Measurements from ENCODE around the gene ENTPD2.

ENTPD2 gene

GRCh38 chr9:137079401-137079787, 25.5 kb upstream of the ENTPD2 start:
- DNase-seq (ENCODE audit: low read depth), result no peak

DNA sequence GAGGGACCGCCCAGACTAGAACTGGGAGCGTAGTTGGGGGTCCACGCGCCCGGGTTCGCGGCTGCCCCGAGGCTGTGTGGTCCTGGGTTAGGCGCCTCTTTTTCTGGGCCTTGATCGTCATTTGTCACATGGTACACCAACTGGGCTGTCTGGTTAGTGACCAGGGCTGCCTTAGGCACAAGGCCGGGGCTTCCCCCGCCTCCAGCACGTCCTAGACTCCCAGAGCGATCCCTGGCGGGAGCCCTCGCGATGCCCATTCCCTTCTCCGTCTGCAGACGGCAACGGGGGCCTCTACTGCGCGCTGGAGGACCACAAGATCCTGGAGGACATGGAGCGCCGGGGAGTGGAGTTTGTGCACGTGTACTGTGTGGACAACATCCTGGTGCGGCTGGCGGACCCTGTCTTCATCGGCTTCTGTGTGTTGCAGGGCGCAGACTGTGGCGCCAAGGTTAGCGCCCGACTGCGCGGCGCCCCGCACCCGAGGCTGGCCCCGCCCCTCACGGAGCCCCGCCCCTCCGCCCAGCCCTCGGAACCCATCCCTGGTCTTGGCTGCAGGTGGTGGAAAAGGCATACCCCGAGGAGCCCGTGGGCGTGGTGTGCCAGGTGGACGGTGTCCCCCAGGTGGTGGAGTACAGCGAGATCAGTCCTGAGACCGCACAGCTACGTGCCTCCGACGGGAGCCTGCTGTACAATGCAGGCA, 25.0 kb upstream of the ENTPD2 start:
- no peak for DNase-seq (ENCODE audit: low read depth)

DNA sequence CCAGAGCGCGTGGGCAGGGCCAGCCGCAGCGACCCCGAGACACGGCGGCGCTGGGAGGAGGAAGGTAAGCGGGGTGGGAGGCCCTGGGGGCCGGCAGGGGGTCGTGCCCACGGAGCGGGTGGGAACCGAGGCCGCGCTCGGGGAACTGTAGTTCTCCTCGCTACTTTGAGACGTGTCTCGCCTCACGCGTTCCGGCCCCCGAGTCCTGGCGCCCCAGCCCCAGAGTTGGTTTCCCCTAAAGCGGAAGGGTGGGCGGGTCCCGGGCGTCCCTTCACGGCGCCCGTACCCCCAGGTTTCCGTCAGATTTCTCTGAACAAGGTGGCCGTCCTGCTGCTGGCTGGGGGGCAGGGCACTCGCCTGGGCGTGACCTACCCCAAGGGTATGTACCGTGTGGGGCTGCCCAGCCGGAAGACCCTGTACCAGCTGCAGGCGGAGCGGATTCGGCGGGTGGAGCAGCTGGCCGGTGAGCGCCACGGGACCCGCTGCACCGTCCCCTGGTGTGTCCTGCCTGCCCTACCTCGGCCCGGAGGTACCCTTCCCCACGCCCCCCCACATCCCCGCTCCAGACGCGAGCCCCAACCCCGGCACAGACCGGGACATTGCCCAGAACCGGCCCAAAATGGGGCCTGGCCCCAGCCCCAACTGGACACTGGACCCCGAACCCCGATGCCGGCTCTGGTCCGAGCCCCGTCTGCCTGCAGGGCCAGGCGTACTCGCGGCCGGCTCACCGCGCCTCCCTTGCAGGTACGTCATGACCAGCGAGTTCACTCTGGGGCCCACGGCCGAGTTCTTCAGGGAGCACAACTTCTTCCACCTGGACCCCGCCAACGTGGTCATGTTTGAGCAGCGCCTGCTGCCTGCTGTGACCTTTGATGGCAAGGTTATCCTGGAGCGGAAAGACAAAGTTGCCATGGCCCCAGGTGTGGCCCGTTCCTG, 24.2 kb upstream of the ENTPD2 start:
- DNase-seq (ENCODE audit: low read depth), result no peak

DNA sequence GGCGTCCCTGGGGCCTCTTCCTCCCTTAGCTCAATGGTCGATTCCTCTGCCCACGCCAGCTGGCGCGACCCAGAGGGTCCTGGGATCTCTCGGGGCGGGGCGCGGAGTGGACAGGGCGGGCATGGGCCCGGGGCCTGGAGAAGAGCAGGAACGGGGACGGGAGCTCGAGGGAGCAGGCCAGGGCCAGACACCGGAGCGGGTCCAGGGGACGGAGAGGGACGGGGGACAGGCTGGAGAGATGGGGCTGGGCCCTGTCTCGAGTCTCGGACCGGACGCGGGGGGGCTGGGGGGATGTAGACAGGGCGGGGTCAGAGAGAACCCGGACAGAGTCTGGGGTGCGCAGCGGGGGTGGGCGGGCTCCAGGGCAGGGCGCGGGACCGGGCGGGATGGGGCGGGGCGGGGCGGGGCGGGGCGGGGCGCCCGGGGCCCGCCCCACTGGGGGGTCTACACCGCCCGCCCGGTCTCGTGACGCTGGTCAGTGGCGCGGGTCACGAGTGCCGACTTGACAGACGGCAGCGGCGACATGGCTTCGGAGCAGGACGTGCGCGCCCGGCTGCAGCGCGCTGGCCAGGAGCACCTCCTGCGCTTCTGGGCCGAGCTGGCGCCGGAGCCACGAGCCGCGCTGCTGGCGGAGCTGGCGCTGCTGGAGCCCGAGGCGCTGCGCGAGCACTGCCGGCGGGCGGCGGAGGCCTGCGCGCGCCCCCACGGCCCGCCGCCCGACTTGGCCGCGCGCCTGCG, 23.3 kb upstream of the ENTPD2 start, which contains the start of gene UAP1L1:
TSS of gene UAP1L1 (plus strand) at position 508 of the 738 bp plus-strand sequence. CDS start at position 524, 16 bp downstream.
- peak; percentile 28 for DNase-seq (ENCODE audit: low read depth)

DNA sequence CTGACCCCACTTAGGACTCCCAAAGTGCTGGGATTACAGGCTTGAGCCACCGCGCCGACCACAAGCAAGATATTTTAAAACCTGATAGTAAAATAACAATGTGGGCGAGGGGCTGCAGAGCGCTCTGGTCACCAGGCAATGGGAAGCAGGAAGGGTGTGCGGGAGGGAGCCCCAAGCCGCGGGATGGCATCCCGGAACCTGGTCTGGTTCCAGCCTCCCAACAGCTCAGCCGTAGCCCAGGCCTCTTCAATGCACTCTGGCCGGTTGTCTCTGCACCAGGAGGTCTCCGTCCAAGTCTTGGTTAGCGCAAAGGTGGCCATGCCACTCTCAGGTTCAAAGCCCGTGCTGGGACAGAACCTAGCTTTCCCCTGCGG, 22.8 kb upstream of the ENTPD2 start:
- DNase-seq (ENCODE audit: low read depth), result no peak

DNA sequence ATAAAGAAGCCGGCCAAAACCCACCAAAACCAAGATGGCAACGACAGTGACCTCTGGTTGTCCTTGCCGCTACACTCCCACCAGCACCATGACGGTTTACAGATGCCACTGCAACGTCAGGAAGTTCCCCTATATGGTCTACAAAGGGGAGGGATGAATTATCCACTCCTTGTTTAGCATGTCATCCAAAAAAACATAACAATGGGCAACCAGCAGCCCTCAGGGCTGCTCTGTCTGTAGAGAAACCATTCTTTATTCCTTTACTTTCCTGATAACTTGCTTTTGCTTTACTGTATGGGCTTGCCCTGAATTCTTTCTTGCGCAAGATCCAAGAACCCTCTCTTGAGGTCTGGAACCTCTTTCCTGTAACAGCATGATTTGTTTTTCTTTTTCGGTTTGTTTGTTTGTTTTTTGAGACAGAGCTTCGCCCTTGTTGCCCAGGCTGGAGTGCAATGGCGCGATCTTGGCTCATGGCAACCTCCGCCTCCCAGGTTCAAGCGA, 21.5 kb upstream of the ENTPD2 start:
- DNase-seq (ENCODE audit: low read depth), result no peak

GRCh38 chr9:137074657-137075274, 20.9 kb upstream of the ENTPD2 start:
- DNase-seq (ENCODE audit: low read depth), result no peak

DNA sequence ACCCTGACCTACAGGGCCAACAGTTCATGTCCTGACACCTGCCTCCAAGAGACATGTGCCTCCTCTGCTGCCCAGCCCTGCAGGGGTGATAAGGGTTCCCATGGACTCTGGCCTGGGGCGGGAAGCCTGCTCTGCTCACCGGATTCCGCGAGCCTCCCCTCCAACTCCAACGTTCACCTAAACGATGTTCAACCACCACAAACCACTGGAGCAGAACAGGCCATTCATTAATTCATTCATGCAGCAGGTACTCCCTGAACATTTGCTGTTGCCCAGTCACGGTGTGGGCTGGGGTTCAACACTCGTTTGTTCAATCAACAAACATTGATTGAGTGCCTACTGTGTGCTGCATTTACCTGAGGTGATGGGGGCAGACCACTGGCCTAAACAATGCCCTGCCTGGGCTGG, 20.1 kb upstream of the ENTPD2 start:
- no peak for DNase-seq (ENCODE audit: low read depth)

DNA sequence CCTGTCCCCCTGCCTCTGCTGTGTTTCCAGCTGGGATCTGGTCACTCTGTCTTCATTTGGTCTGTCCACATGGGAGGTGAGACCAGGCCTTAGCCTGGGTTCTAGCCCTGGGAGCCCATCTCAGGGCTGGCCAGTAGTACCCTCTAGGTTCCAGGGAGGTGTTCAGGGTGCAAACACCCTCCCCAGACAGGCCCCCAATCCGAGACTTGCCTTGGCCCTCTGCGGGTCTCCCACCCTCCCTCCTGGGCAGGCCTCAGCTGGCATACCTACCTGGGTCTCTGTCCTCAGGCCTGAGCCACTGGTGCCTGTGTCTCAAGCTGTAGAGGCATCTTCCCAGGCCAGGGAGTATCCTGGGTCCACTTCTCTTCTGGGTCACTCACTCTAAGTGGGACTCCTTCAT, 17.4 kb upstream of the ENTPD2 start:
- DNase-seq (ENCODE audit: low read depth), result no peak

GRCh38 chr9:137070906-137071275, 17.0 kb upstream of the ENTPD2 start:
- no peak for DNase-seq (ENCODE audit: low read depth)

- DNase-seq (ENCODE audit: low read depth), result peak; percentile 72
These were observed 16.5 kb upstream of the ENTPD2 start, which contains the start of gene SAPCD2 for GRCh38 chr9:137070201-137070905. Gene SAPCD2, minus strand, starts transcription at chr9:137070557. Its CDS starts 97 bp downstream, at chr9:137070460.

DNA sequence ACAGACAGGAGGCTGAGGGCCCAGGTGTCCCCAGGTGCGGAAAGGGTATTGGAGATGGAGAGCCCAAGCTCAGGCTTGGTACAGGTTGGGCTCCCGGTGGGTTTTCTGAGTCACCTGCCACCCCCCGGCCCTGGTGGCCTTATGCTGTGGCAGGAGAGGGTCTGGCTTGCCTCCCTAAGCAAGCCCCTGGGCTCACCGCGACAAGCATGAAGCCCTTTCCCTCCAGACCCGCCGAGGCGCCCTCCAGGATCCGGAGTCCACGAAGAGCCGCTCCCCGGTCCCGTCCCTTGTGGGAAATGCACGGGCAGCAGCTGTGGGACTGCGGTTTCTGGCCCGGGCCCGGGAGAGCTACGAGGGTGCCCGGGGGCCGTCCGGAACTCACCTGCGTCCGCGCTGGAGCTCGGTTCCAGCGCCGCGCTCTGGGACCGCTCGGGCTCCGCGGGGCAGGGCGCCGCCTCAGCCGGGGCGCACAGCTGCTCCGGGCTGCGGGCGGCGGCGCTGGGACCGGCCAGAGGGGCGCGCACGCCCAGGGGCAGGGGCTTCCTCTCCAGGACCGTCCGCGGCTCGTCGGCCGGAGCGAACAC, 15.7 kb upstream of the ENTPD2 start:
- DNase-seq (ENCODE audit: low read depth), result no peak

- DNase-seq (ENCODE audit: low read depth), result no peak
These were observed 15.0 kb upstream of the ENTPD2 start for GRCh38 chr9:137068539-137069507.

- peak; percentile 68 for DNase-seq (ENCODE audit: low read depth)
These were observed 14.1 kb upstream of the ENTPD2 start for GRCh38 chr9:137067860-137068538.

DNA sequence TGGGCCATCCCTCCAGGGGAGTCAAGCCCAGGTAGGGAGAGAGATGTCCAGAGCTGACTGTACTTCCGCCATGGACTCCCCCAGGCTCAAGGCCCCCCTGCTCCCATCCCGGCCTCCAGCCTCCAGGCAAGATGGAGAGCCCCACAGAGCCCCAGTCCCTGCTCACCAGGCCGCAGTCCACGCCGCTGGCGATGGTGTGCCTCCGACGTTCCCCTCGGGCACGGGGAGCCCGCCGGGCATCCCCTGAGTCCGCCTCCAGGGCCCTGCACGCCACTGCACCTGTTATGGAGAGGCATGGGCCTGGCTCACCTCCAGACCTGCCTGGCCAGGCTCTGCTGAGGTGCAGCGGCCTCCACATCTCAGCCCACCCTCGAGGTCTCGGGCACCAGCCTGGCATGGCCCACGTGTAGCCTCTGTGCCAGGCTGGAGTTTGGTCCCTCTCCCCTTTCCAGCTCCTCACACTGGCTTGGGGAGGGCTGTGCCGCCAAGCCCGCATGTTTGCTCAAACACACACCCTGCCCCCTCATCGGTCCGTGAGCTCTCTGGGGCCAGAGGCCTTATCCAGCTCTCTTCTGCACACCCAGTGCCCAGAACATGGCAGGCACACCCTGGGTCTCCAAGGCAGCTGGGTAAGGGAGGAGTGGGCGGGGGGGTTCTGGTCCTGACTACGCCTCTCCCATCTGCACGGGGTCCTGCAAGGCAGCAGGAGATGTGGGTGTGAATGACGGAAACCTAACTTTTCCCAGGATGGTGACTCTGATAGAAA, 12.4 kb upstream of the ENTPD2 start:
- DNase-seq (ENCODE audit: low read depth), result no peak

DNA sequence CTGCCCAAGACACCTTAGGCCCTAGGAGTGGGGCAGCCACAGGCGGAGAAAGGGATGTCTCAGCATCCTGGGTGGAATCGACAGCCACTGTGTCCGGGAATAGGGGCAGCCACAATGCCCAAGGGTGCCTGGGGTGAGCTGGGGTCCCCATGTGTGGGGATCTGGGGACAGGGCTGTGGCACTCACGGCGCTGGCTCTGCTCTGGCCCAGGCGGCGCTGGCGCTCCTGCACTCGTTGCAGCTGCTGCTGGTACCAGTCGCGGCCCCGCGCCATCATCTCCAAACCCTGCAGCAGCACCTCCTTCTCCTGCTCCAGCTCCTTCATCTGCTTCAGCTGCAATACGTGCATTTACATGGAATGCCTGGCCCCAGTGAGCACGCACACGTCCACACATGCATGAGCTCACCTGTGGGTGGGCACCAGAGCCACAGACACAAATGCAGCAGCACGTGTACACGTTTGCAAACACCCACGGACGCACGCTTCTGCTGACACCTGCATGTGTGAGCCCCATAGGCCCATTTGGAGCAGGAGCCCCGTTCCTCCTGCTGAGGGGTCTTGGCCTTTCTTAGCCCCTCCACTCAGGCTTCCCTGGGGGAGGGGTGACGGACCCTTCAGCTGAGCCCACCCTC, 11.6 kb upstream of the ENTPD2 start:
- DNase-seq (ENCODE audit: low read depth), result no peak

GRCh38 chr9:137064880-137065164, 11.0 kb upstream of the ENTPD2 start:
- DNase-seq (ENCODE audit: low read depth), result no peak

All from amniotic epithelial cell (primary cell).